Stomach (tissue), 4 donors: ENCODE measurements around the gene SPAG17.

Source experiments
- CTCF ChIP-seq, 7 experiments: fragments of 450-650 bp in 4 of 7; fragments of 200-600 bp in 3 of 7; sonication (generic) in 3 of 7; IDR thresholded peaks; one replicate each; pipeline ENCODE4 v1.5.1; 2016 to 2019; ENCODE audit warnings: antibody characterized with exemption in 7 of 7, control low read depth in 2 of 7, mild to moderate bottlenecking in 1 of 7
- EP300 ChIP-seq: sonication (generic); formaldehyde crosslinking; IDR thresholded peaks from one replicate; pipeline ENCODE4 v1.6.1; 2017; ENCODE audit warnings: antibody characterized with exemption
- POLR2A ChIP-seq, 4 donors: fragments of 450-650 bp; IDR thresholded peaks; one replicate each; pipeline ENCODE4 v1.6.1; 2016; ENCODE audit warnings: antibody characterized with exemption in 4 of 4, control low read depth in 2 of 4, mild to moderate bottlenecking in 1 of 4, moderate library complexity in 1 of 4

GRCh38 chr1:117925981-117926380, 259.0 kb downstream of the SPAG17 start:
- no peak for TF ChIP-seq CTCF (IDR thresholded peaks at IDR 0.05)
- no peak for TF ChIP-seq EP300
- no peak for TF ChIP-seq POLR2A (IDR thresholded peaks at IDR 0.05)
